ENCODE measurements around the gene MAPK8IP3.
"Not testable (repeated sequence)": the region's sequence is repeated elsewhere in the genome, so short reads cannot be mapped to it uniquely, and the experiment has no call there.

The MAPK8IP3 gene

GRCh38 chr16:1712791-1713261 is 6.8 kb downstream of the MAPK8IP3 start:
- no peak for DNase-seq
- no peaks in the 10 kb centered on the region for H3K9me3 Mint-ChIP-seq
- peaks cover 48% of the 10 kb centered on the region for H3K4me1 Mint-ChIP-seq (ENCODE audit: low read depth)
- peaks cover 48% of the 10 kb centered on the region for H3K36me3 Mint-ChIP-seq (ENCODE audit: low read depth)
- H3K27ac Mint-ChIP-seq: peak overlapping the region; percentile 19
- H3K4me3 Mint-ChIP-seq: no peak overlapping the region
- no peaks in the 10 kb centered on the region for H3K27me3 Mint-ChIP-seq

DNA sequence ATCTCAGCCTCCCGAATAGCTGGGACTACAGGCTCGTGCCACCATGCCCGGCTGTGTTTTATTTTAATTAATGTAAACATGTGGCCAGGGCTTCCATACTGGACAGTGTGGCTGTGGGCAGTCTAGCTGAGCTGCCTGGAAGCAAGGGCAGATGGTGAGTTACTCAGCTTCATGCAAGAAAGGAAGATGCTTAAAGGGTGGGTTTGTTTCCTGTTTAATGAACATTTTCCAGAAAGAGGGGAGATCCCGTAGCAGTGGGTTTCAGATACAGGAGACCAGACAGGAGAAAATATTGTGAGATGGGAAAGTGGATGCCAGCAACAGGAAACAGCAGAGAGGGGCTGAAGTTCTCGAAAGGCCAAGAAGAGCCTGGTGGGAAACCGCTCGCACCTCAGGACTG is 7.3 kb downstream of the MAPK8IP3 start:
- no peak for DNase-seq
- no peaks in the 10 kb centered on the region for H3K9me3 Mint-ChIP-seq
- H3K36me3 Mint-ChIP-seq (ENCODE audit: low read depth): peaks cover 43% of the 10 kb centered on the region
- H3K4me3 Mint-ChIP-seq: no peak overlapping the region
- peak overlapping the region; percentile 19 for H3K27ac Mint-ChIP-seq
- no peaks in the 10 kb centered on the region for H3K27me3 Mint-ChIP-seq
- peaks cover 43% of the 10 kb centered on the region for H3K4me1 Mint-ChIP-seq (ENCODE audit: low read depth)

DNA sequence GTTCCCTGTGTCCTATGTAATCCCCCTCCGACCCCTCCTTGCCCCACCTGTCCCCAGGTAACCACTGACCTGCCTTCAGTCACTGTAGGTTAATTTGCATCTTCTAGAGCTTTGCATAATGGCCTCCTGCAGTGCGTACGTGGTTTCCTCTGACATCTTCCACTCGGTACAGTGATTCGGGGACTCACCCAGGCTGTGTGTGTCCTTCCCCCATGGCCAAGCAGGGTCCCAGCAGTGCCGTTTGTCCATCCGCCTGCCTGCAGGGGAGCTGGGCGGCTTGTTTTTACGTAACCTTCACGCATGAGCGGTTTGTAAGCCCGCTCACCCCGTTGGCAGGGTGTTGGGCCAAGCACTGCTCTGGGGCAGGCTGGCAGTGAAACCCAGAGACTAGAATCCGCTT is 7.9 kb downstream of the MAPK8IP3 start:
- Mint-ChIP-seq H3K27ac (no peak overlapping the region), H3K4me3 (no peak overlapping the region), H3K9me3 (no peaks in the 10 kb centered on the region), H3K4me1 (ENCODE audit: low read depth) (peaks cover 41% of the 10 kb centered on the region), H3K27me3 (no peaks in the 10 kb centered on the region), H3K36me3 (ENCODE audit: low read depth) (peaks cover 37% of the 10 kb centered on the region)
- no peak for DNase-seq

DNA sequence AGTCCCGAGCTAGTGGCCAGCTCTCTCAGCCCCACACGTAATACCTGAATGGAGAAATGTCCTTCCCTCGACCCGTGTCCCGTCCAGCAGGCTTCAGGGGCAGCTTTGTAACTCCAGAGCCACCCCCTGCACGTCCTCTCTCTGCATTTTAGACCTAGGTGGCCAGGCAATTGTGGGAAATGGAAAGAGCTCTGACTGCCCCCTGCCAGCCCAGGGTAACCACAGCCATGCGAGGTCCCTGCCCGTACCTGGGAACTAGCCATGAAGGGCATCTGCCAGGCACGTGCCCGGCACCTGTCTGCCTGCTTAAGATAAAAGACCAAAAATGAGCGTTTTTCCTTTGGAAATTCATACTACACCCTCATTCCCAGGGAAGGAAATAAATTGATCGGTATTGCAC is 9.2 kb downstream of the MAPK8IP3 start:
- no peaks in the 10 kb centered on the region for H3K27me3 Mint-ChIP-seq
- peaks cover 40% of the 10 kb centered on the region for H3K4me1 Mint-ChIP-seq (ENCODE audit: low read depth)
- DNase-seq: no peak
- H3K27ac Mint-ChIP-seq: no peak overlapping the region
- no peaks in the 10 kb centered on the region for H3K9me3 Mint-ChIP-seq
- no peak overlapping the region for H3K4me3 Mint-ChIP-seq
- H3K36me3 Mint-ChIP-seq (ENCODE audit: low read depth): peaks cover 30% of the 10 kb centered on the region

DNA sequence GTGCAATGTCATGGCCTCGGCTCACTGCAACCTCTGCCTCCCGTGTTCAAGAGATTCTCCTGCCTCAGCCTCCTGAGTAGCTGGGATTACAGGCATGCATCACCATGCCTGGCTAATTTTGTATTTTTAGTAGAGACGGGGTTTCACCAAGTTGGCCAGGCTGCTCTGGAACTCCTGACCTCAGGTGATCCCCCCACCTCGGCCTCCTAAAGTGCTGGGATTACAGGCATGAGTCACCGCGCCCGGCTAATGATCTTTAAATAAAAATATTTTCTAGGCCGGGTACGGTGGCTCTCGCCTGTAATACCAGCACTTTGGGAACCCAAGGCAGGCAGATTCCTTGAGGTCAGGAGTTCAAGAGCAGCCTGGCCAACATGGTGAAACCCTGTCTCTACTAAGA is 12.2 kb downstream of the MAPK8IP3 start:
- H3K27ac Mint-ChIP-seq, H3K9me3 Mint-ChIP-seq, H3K27me3 Mint-ChIP-seq, H3K4me3 Mint-ChIP-seq, DNase-seq: not testable (repeated sequence)
- H3K4me1 Mint-ChIP-seq (ENCODE audit: low read depth): peaks cover 51% of the 10 kb centered on the region
- H3K36me3 Mint-ChIP-seq (ENCODE audit: low read depth): peaks cover 17% of the 10 kb centered on the region

- H3K36me3 Mint-ChIP-seq (ENCODE audit: low read depth): peaks cover 10% of the 10 kb centered on the region
- not testable (repeated sequence) for H3K27me3 Mint-ChIP-seq, H3K4me3 Mint-ChIP-seq, DNase-seq, H3K9me3 Mint-ChIP-seq
- peaks cover 48% of the 10 kb centered on the region for H3K4me1 Mint-ChIP-seq (ENCODE audit: low read depth)
- peak overlapping the region; percentile 33 for H3K27ac Mint-ChIP-seq
Measured at GRCh38 chr16:1719559-1720229, 13.7 kb downstream of the MAPK8IP3 start.

- no peaks in the 10 kb centered on the region for H3K27me3 Mint-ChIP-seq
- peaks cover 16% of the 10 kb centered on the region for H3K36me3 Mint-ChIP-seq (ENCODE audit: low read depth)
- DNase-seq: no peak
- H3K9me3 Mint-ChIP-seq: no peaks in the 10 kb centered on the region
- H3K27ac Mint-ChIP-seq: no peak overlapping the region
- no peak overlapping the region for H3K4me3 Mint-ChIP-seq
- peaks cover 47% of the 10 kb centered on the region for H3K4me1 Mint-ChIP-seq (ENCODE audit: low read depth)
Measured at GRCh38 chr16:1721372-1721771, 15.4 kb downstream of the MAPK8IP3 start.

GRCh38 chr16:1723450-1724147 is 17.6 kb downstream of the MAPK8IP3 start:
- H3K27ac Mint-ChIP-seq: peak overlapping the region; percentile 26
- no peak overlapping the region for H3K4me3 Mint-ChIP-seq
- no peaks in the 10 kb centered on the region for H3K27me3 Mint-ChIP-seq
- DNase-seq: no peak
- no peaks in the 10 kb centered on the region for H3K9me3 Mint-ChIP-seq
- H3K4me1 Mint-ChIP-seq (ENCODE audit: low read depth): peaks cover 41% of the 10 kb centered on the region
- H3K36me3 Mint-ChIP-seq (ENCODE audit: low read depth): peaks cover 35% of the 10 kb centered on the region

DNA sequence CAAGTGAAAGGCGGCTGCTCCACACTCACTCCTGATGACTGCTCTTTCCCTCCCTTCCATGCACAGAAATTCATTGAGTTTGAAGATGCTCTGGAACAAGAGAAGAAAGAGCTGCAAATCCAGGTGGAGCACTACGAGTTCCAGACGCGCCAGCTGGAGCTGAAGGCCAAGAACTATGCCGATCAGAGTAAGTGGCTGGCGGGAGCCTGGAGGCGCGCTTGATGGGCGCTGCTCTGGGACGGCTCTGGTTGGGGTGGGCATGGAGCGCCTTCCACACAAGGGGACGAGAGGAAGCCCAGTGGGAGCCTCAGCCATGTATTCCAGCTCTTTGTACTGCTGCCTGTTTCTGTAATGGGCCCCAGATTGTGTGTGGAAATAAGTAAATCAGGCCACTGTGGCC is 18.5 kb downstream of the MAPK8IP3 start:
- Mint-ChIP-seq H3K4me3 (no peak overlapping the region), H3K4me1 (ENCODE audit: low read depth) (peaks cover 34% of the 10 kb centered on the region), H3K27me3 (no peaks in the 10 kb centered on the region), H3K9me3 (no peaks in the 10 kb centered on the region), H3K36me3 (ENCODE audit: low read depth) (peaks cover 44% of the 10 kb centered on the region), H3K27ac (no peak overlapping the region)
- DNase-seq: no peak

DNA sequence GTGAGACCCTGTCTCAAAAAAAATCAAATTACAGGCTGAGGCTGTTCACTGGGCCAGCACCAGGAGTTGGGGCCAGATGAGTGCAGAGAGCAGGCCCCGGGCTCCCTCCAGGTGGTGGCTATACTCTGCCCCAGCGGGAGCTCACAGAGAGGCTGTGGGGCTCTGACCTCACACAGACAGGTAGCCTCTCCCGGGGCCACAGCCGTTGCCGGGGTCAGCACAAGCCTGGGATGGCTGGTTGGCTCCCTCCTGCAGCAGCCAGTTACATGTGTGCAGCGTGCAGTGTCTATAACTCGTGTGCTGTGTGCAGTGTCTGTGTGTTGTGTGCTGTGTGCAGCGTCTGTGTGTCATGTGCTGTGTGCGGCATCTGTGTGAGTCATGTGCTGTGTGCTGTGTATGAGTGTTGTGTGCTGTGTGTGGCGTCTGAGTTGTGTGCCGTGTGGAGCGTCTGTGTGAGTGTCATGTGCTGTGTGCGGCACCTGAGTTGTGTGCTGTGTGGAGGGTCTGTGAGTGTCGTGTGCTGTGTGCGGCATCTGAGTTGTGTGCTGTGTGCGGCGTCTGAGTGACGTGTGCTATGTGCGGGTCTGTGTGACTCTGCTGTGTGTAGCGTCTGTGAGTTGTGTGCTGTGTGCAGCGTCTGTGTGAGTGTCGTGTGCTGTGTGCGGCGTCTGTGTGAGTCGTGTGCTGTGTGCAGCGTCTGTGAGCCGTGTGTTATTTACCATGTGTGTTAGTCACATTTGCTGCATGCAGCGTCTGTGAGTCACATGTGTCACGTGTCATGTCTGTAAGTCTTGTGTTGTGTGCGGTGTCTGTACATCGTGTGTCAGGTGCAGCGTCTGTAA is 20.9 kb downstream of the MAPK8IP3 start:
- H3K36me3 Mint-ChIP-seq (ENCODE audit: low read depth): peaks cover 52% of the 10 kb centered on the region
- H3K27ac Mint-ChIP-seq: peak overlapping the region; percentile 27
- H3K4me3 Mint-ChIP-seq: no peak overlapping the region
- peaks cover 21% of the 10 kb centered on the region for H3K4me1 Mint-ChIP-seq (ENCODE audit: low read depth)
- no peaks in the 10 kb centered on the region for H3K27me3 Mint-ChIP-seq
- no peaks in the 10 kb centered on the region for H3K9me3 Mint-ChIP-seq
- DNase-seq: no peak

- Mint-ChIP-seq H3K9me3 (no peaks in the 10 kb centered on the region), H3K27ac (no peak overlapping the region), H3K4me3 (no peak overlapping the region), H3K4me1 (ENCODE audit: low read depth) (peaks cover 10% of the 10 kb centered on the region), H3K36me3 (ENCODE audit: low read depth) (peaks cover 61% of the 10 kb centered on the region), H3K27me3 (no peaks in the 10 kb centered on the region)
- no peak for DNase-seq
Measured at GRCh38 chr16:1727651-1728624, 21.9 kb downstream of the MAPK8IP3 start.

DNA sequence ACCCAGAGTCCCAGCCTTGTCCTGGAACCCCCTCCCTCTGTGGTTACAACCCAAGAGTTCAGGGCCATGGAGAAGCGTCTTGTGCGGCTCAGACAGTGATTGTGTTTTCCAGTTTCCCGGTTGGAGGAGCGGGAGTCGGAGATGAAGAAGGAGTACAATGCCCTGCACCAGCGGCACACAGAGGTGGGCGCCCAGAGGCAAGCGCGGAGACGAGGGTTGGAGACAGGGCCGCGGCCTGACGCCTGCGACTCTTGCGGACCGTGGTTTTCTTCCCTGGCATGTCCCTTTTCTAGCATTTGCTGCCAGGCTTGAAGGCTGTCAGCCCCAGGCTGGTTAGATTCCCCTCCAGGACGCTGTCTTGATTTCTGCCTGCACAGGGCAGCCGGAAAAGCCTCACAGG is 23.0 kb downstream of the MAPK8IP3 start:
- Mint-ChIP-seq H3K27me3 (no peaks in the 10 kb centered on the region), H3K9me3 (no peaks in the 10 kb centered on the region), H3K27ac (no peak overlapping the region), H3K36me3 (ENCODE audit: low read depth) (peaks cover 69% of the 10 kb centered on the region), H3K4me1 (ENCODE audit: low read depth) (no peaks in the 10 kb centered on the region), H3K4me3 (no peak overlapping the region)
- DNase-seq: no peak

GRCh38 chr16:1729445-1729844 is 23.4 kb downstream of the MAPK8IP3 start:
- no peak overlapping the region for H3K4me3 Mint-ChIP-seq
- DNase-seq: no peak
- no peaks in the 10 kb centered on the region for H3K4me1 Mint-ChIP-seq (ENCODE audit: low read depth)
- peaks cover 68% of the 10 kb centered on the region for H3K36me3 Mint-ChIP-seq (ENCODE audit: low read depth)
- H3K27me3 Mint-ChIP-seq: no peaks in the 10 kb centered on the region
- no peak overlapping the region for H3K27ac Mint-ChIP-seq
- H3K9me3 Mint-ChIP-seq: no peaks in the 10 kb centered on the region

DNA sequence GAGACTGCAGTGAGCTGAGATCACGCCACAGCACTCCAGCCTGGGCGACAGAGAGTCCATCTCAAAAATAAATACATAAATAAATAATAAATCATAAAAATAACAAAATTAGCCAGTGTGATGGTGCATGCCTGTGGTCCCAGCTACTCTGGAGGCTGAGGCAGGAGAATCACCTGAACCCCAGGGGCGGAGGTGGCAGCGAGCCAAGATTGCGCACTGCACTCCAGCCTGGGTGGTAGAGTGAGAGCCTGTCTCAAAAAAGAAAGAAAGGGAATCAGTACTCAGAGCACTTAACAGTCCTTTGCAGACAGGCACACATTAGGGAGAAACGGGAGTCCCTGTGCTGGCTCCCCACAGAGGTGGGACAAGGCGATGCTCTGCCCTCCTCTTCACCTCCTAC is 25.1 kb downstream of the MAPK8IP3 start:
- Mint-ChIP-seq H3K9me3 (no peaks in the 10 kb centered on the region), H3K36me3 (ENCODE audit: low read depth) (peaks cover 61% of the 10 kb centered on the region), H3K27me3 (no peaks in the 10 kb centered on the region), H3K4me1 (ENCODE audit: low read depth) (no peaks in the 10 kb centered on the region), H3K4me3 (no peak overlapping the region), H3K27ac (no peak overlapping the region)
- no peak for DNase-seq

All from activated T-cell treated with anti-CD3 and anti-CD28 coated beads, Interleukin-2, amount 50 U/mL, for 24 hours (primary cell).